Activated naive CD4-positive, alpha-beta T cell treated with anti-CD3 and anti-CD28 coated beads, Interleukin-2, amount 50 U/mL, for 24 hours (primary cell): Measurements from ENCODE around the gene DERL3.
A peak's percentile ranks its signal among the peaks of the same experiment; 100 is the strongest.

Experiments
- H3K27ac Mint-ChIP-seq: one replicate; pipeline ENCODE4 v1.8.0; 2021; ENCODE audit warnings: mild to moderate bottlenecking, mixed read lengths
- H3K27me3 Mint-ChIP-seq: one replicate; pipeline ENCODE4 v1.8.0; 2021; ENCODE audit warnings: mixed read lengths
- H3K36me3 Mint-ChIP-seq: one replicate; pipeline ENCODE4 v1.8.0; 2021; ENCODE audit warnings: mixed read lengths
- H3K4me1 Mint-ChIP-seq: one replicate; pipeline ENCODE4 v1.8.0; 2021; ENCODE audit warnings: mixed read lengths
- H3K4me3 Mint-ChIP-seq: one replicate; pipeline ENCODE4 v1.8.0; 2021; ENCODE audit warnings: mild to moderate bottlenecking, mixed read lengths
- H3K9me3 Mint-ChIP-seq: one replicate; pipeline ENCODE4 v1.8.0; 2021; ENCODE audit warnings: mixed read lengths

DERL3 gene

DNA sequence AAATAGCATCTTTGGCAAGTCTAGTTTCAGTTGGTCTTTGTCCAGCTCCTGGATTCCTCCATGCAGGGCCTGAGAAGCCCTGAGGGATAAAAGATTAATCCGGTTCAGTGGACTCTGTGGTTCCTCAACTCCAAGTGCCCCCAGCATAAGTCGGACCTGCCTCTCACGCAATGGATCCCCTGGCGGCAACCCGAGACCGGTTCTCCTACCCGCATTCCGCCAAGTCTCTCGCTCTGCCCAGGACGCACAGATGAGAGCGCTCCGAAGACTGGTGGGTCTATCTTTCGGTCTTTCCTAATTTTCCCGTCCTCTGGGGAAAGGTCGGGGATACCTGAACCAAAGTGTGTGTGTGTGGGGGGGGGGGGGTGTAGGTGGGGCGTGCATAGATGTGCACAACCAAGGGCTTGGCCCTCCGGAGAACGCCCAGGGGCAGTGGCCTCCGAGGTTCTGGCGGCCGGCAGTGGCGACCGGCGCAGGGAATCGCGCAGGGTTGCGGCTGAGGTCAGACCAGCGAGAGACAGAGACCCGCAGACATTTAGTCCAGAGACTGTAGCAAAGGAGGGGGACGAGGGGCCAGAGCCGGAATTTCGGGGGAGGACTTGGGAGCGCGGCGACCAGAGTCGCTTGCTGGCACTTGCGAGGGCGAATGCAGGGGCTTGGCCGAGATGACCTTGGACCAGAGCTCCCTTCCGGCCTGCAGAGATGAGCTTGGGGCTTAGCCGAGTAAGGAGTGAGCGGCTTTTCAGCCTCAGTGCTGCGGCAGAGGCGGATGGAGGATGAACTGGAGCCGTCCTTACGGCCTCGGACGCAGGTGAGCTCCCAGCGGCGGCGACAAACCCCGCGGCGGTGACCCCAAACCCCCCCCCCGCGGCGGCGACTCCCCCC, 18.2 kb upstream of the DERL3 start:
- H3K36me3 Mint-ChIP-seq = no peaks in the 10 kb centered on the region
- no peaks in the 10 kb centered on the region for H3K27me3 Mint-ChIP-seq
- H3K4me1 Mint-ChIP-seq = peaks cover 18% of the 10 kb centered on the region
- peak overlapping the region; percentile 93 for H3K4me3 Mint-ChIP-seq
- no peaks in the 10 kb centered on the region for H3K9me3 Mint-ChIP-seq
- H3K27ac Mint-ChIP-seq = no peak overlapping the region

DNA sequence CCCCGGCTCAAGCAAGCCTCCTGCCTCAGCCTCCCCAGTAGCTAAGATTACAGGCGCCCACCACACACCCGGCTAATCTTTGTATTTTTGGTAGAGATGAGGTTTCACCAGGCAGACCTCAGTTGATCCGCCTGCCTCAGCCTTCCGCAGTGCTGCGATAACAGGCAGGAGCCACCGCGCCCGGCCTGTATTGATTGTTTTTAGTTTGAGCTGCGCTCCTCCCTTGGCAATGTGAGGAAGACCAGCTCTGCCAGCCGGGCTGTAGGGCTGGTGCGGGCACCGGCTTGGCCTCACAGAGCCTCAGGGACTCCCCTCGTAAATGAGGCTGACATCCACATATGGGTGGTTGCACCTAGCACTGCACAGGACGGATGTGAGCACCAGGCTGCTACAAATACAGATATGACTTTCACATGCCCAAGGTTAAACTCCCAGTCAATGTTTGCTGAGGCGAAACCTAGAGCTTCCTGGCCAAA, 11.4 kb upstream of the DERL3 start:
- Mint-ChIP-seq H3K4me1 (no peaks in the 10 kb centered on the region), H3K36me3 (no peaks in the 10 kb centered on the region), H3K9me3 (no peaks in the 10 kb centered on the region), H3K27ac (no peak overlapping the region), H3K4me3 (no peak overlapping the region), H3K27me3 (no peaks in the 10 kb centered on the region)

DNA sequence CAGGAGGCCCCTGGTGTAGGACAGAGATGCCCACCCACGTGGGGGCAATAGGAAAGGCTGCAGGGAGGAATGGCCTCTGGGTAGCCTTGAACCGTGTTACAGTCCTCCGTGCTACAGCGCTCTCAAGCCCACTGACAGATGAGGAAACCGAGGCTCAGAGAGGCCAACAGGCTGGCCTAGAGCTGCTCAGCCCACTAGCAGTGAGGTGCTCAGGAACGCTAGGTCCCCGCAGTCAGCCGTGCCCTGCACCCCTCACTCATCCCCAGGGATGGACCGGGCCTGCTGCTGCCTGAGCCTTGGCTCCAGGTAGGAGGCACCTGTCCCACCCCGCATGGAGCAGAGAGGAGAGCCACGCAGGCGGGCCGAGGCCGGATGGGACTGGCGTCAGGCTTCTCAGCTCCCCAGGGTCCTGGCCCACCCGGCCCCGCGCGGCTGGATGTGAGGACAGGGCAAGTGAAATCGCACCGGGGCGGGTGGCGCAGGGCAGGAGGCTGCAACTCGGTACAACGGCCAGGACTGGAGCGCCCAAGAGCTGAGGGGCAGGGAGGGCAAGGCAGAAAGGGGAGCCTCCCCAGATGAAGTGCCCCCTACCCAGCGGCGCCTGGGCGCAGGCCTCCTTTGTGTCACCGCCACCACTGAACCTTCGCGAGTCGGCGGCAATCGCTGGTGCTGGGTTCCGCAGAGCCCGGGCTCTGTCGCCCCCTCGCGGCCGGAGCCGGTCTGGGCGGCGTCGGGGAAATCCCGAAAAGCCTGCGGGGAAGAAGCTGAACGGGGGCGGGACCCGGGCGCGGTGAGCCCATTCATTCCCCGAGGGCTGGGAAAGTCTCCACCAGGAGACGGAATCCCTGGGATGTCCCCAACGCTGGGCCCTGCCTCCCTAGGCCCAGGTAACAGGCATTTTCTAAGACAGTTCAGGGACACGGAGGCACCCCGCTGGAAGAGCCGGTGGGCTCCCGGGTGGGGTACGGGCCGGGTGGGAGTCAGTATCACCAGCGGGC, 10.5 kb upstream of the DERL3 start:
- Mint-ChIP-seq H3K27me3 (no peaks in the 10 kb centered on the region), H3K4me3 (no peak overlapping the region), H3K36me3 (no peaks in the 10 kb centered on the region), H3K4me1 (no peaks in the 10 kb centered on the region), H3K27ac (no peak overlapping the region), H3K9me3 (no peaks in the 10 kb centered on the region)

DNA sequence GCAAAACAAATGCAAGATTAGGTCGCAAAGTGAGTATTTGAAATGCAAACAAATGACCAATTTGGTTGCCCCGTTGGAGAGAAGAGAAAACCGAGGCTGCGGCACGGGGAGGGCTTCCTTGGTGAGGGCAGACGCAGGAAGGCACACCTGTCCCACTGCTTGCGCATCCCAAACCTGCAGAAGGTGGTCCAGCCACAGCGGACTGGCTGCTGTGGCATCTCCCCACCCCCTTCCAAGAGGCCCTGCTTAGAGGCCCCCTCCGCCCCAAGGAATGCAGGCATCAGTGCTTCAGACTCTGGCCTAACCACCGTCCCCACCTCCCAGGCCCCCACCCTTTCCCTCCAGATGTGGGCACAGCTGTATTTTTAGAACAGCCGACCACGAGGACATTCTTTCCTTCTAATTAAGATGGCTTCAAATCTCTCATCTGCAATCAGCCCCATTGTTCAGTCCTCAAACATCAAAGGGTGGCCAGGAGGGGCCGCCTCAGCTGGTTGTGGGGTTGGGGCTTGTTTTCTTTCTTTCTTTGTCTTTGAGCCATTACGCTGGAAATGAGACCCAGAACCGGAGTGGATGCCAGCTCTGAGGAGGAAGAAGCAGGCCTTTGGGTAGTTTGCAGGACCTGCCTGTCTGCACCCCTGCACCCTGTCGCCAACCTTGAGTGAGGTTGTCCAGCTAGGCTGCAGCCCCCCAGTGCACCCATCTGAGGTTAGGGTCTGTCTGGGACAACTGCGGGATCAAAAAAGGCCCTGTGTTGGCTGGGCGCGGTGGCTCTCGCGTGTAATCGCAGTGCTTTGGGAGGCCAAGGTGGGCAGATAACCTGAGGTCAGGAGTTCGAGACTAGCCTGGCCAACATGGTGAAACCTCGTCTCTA, 9.4 kb upstream of the DERL3 start:
- Mint-ChIP-seq H3K4me1 (no peaks in the 10 kb centered on the region), H3K27me3 (no peaks in the 10 kb centered on the region), H3K36me3 (no peaks in the 10 kb centered on the region), H3K4me3 (no peak overlapping the region), H3K9me3 (no peaks in the 10 kb centered on the region), H3K27ac (no peak overlapping the region)

DNA sequence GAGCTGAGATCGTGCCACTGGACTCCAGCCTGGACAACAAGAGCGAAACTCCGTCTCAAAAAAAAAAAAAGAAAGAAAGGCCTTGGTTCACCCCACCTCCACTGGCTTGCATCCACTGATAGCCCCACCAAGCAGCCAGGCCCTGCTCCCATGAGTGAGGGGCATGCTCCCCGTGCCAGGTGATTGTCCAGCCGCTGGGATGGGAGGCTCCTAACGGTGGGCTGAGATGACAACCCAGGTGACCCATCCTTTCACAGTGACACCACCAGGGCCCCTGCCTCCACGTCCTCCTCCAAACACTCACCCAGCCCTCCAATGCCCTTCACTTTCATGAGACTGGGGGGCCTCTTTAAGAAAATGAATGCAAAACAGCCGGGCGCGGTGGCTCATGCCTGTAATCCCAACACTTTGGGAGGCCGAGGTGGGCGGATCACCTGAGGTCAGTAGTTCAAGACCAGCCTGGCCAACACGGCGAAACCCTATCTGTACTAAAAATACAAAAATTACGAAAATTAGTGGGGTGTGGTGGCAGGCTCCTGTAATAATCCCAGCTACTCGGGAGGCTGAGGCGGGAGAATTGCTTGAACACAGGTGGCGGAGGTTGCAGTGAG, 8.6 kb upstream of the DERL3 start:
- Mint-ChIP-seq H3K4me3 (no peak overlapping the region), H3K4me1 (no peaks in the 10 kb centered on the region), H3K9me3 (no peaks in the 10 kb centered on the region), H3K36me3 (no peaks in the 10 kb centered on the region), H3K27ac (no peak overlapping the region), H3K27me3 (no peaks in the 10 kb centered on the region)

DNA sequence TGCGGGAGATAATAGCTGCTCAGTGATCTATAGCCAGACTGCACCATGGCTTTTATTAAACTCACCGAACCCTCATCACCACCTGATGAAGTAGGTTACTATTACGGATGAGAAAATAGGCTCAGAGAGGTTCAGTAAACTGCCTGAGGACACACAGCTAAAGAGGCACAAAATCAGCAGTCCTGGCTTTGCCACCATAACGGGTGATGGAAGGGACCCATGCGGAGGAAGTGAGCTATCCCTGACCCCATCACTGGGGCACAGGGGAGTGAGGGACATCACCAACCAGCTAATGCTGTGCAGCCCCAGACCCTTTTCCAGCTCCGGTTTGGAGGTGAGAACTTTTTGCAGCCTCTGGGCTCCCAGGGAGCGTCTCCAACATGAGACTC, 7.3 kb upstream of the DERL3 start:
- H3K27me3 Mint-ChIP-seq = no peaks in the 10 kb centered on the region
- no peaks in the 10 kb centered on the region for H3K36me3 Mint-ChIP-seq
- H3K9me3 Mint-ChIP-seq = no peaks in the 10 kb centered on the region
- no peak overlapping the region for H3K27ac Mint-ChIP-seq
- H3K4me1 Mint-ChIP-seq = no peaks in the 10 kb centered on the region
- no peak overlapping the region for H3K4me3 Mint-ChIP-seq

DNA sequence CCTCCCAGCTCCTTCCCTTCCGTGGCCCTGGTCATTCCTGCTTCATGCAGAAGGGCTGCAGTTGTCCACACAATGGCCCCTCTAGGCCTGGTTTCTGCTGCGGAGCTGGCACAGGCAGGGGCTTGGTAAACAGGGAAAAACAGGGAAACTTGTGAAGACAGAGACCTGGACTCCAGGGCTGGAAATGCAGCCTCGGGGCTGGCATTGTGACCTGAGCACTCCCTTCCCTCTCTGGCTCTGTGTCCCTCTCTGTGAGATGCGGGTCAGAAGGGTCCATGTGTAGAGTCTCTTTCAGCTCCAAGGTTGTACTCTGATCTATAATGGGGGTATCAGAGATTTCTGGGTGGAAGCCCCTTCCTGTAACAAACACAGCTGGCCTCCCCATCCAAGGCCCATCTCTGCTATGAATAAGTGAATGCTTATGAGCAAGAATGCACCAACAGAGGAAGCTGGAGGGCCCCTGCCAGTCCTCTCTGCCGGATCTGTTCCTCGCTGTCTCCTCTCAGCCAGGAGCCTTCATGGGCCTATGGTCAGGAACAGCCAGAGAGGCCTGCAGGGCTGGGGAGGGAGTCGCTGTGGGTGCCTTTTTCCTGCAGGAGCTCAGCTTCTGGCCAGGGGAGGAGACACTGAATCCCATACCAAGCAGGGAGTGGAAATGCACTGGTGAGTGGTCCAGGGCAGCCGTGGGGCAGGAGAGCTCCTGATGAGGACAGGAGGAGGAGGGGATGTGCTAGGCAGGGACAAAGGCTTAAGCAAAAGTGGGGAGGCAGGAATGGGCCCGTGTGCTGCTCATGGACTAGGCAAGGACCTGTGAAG, 6.7 kb upstream of the DERL3 start:
- no peaks in the 10 kb centered on the region for H3K27me3 Mint-ChIP-seq
- no peak overlapping the region for H3K4me3 Mint-ChIP-seq
- H3K9me3 Mint-ChIP-seq = no peaks in the 10 kb centered on the region
- H3K36me3 Mint-ChIP-seq = no peaks in the 10 kb centered on the region
- no peak overlapping the region for H3K27ac Mint-ChIP-seq
- no peaks in the 10 kb centered on the region for H3K4me1 Mint-ChIP-seq

DNA sequence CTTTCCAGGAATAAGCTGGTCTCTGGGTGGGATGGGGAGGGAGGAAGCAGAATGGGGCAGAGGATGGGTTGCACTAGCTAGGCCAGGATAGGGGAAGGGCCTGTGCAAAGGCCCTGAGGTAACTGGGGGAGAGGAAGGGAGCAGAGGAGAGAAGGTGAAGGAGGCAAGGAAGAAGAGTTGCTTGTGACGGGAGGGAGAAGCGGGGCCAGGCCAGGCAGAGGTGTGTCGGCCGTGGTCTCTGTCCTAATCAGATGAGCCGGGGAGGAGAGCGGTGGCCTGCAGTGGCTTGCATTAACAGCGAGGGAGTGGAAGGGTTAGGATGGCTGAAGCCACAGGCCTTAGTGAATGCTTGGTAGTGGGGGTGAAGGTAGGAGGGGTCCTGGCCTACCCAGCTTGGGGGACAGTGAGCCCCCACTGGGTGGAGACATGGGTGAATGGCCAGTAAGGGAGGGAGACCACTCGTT, 6.0 kb upstream of the DERL3 start:
- no peaks in the 10 kb centered on the region for H3K27me3 Mint-ChIP-seq
- H3K9me3 Mint-ChIP-seq = no peaks in the 10 kb centered on the region
- H3K4me1 Mint-ChIP-seq = no peaks in the 10 kb centered on the region
- no peak overlapping the region for H3K27ac Mint-ChIP-seq
- no peak overlapping the region for H3K4me3 Mint-ChIP-seq
- H3K36me3 Mint-ChIP-seq = no peaks in the 10 kb centered on the region

DNA sequence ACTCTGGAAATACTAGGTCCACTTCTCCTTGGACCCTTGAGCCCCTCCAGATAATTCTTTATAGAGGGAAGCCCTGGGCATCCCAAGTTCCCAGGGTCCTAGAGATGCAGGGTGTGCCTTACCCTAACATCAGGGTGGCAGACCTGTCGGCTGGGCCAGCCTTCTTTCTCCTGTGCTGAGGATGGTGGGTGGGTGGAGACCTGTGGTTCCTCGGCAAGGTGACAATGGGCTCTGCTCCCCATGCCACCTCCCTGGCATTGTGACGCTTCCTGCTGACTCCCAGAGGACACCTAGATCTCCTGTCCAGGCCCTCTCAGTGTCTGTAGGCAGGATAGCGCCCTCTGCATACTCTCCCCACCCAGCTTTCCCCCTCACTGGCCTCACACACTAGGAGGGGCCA, 3.8 kb upstream of the DERL3 start:
- H3K27me3 Mint-ChIP-seq = no peaks in the 10 kb centered on the region
- no peaks in the 10 kb centered on the region for H3K9me3 Mint-ChIP-seq
- H3K27ac Mint-ChIP-seq = no peak overlapping the region
- no peak overlapping the region for H3K4me3 Mint-ChIP-seq
- H3K4me1 Mint-ChIP-seq = peaks cover 15% of the 10 kb centered on the region
- no peaks in the 10 kb centered on the region for H3K36me3 Mint-ChIP-seq

DNA sequence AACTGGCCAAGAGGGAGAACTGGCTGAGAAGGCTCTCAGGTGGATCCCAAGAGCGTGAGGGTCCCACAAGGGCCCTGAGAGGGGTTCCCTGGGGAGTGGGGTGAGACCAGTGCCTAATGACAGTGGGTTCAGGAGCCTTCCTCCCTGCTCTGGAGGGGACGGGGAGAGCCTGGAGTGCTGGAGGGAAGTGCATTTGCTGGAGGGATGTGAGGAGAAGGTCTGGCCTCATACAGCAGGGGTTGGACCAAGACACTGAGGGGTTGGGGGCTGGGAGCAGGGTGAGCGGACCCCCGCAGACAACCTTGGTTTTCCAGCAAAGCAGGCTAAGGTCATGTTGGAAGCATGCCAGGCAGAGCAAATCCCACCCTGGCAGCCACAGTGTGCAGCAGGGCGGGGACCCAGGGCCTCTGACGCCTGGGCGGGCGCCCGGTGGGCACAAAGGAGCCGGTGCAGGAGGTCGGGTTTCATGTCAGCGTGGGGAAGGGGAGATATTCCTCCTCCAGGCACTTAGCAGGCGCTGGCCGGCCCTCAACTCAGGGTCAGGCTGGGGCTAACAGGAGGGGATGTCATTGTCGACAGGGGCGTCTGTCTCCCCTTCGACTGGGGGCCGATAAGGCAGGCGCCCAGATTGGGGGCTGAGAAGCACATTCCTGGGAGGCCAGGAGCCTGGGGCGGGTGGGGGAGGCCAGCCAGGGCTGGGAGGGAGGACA, 3.1 kb upstream of the DERL3 start:
- no peaks in the 10 kb centered on the region for H3K9me3 Mint-ChIP-seq
- H3K36me3 Mint-ChIP-seq = no peaks in the 10 kb centered on the region
- no peak overlapping the region for H3K4me3 Mint-ChIP-seq
- H3K27me3 Mint-ChIP-seq = no peaks in the 10 kb centered on the region
- H3K4me1 Mint-ChIP-seq = peaks cover 18% of the 10 kb centered on the region
- H3K27ac Mint-ChIP-seq = no peak overlapping the region

DNA sequence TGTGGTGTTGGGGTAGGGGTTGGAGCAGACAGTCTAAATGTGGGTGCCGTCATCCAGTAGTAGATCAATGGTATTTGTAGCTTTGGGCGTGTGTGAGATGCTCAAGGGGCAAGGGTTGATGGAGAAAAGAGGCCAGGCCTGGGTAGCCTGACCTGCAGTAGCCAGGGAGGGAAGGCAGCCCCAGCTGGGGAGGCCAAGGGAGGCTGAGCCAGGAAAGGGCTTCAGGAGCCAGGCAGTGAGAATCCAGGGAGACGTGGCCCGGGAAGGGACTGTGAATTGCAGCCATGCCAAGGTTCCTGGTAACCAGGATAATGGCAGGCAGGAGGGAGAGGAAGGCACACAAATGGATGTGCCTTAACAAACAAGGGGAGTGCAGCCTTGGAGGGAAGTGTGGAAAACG, 2.5 kb upstream of the DERL3 start:
- Mint-ChIP-seq H3K27me3 (no peaks in the 10 kb centered on the region), H3K4me3 (no peak overlapping the region), H3K4me1 (peaks cover 18% of the 10 kb centered on the region), H3K27ac (no peak overlapping the region), H3K36me3 (no peaks in the 10 kb centered on the region), H3K9me3 (no peaks in the 10 kb centered on the region)

DNA sequence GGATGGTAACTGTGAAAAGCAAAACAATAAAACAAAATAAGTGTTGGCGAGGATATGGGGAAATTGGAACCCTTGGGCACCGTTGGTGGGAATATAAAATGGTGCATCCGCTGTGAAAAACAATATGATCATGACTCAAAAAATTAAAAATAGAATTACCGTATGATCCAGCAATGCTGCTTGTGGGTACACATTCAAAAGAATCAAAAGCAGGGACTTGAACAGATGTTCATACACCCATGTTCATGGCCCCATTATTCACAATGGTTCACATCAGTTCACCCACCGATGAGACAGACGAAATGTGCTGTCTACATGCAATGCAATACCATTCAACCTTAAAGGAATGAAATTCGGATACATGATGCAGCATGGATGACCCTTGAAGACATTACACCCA, 1.2 kb upstream of the DERL3 start:
- no peaks in the 10 kb centered on the region for H3K36me3 Mint-ChIP-seq
- H3K27me3 Mint-ChIP-seq = no peaks in the 10 kb centered on the region
- no peak overlapping the region for H3K27ac Mint-ChIP-seq
- H3K9me3 Mint-ChIP-seq = no peaks in the 10 kb centered on the region
- peak overlapping the region; percentile 90 for H3K4me3 Mint-ChIP-seq
- H3K4me1 Mint-ChIP-seq = peaks cover 18% of the 10 kb centered on the region

DNA sequence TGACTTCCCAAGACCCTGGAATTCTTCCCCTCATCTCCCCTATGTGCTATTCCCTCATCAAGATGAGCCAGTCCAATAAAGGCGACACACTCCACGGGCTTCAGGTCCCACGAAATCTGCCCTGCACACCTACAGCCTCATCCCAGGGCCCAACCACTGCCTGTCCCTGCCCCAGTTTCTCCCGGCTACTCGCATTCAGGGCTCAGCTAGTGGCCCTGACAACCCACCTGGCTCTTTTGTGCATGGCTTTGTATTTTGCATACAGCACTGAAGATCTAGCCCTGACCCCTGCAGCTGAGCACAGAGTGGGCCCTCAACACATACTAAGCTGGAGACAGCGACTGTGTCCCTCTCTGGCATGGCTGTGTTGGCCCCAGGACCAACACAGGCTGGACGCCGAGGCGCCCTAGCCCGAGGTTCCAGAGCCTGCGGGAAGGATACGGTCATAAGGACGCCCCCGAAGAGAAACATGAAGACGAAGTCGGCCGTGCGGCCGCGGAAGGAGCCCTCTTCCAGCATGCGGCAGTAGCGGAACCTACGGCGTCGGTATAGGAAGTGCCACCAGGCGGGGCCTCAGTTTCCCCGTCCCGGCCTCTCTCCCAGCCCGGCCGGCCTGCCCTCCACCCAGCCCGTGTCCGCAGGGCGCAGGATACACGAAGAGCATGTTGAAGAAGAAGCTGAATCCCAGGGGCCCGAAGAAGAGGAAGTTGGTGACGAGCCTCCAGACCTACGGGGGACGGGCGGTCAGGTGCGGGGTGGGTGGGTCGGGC, 710 bp downstream of the DERL3 start:
- H3K9me3 Mint-ChIP-seq = no peaks in the 10 kb centered on the region
- H3K4me3 Mint-ChIP-seq = peak overlapping the region; percentile 90
- H3K27ac Mint-ChIP-seq = peak overlapping the region; percentile 91
- H3K36me3 Mint-ChIP-seq = no peaks in the 10 kb centered on the region
- H3K4me1 Mint-ChIP-seq = peaks cover 18% of the 10 kb centered on the region
- H3K27me3 Mint-ChIP-seq = no peaks in the 10 kb centered on the region
